Body of pancreas (tissue), 4 donors: ENCODE data around the gene FAM184B.

ENCODE experiments used
- POLR2A ChIP-seq, 3 donors: fragments of 450-650 bp; IDR thresholded peaks; one replicate each; pipeline ENCODE4 v1.6.1; 2016; ENCODE audit warnings: antibody characterized with exemption in 3 of 3, mild to moderate bottlenecking in 2 of 3
- TF ChIP-seq, protein P1 (sequence below), 7 experiments: fragments of 450-650 bp in 4 of 7; fragments of 200-600 bp in 3 of 7; sonication (generic) in 3 of 7; IDR thresholded peaks; one replicate each; pipeline ENCODE4 v1.5.1; 2016 to 2019; ENCODE audit warnings: antibody characterized with exemption in 7 of 7

DNA sequence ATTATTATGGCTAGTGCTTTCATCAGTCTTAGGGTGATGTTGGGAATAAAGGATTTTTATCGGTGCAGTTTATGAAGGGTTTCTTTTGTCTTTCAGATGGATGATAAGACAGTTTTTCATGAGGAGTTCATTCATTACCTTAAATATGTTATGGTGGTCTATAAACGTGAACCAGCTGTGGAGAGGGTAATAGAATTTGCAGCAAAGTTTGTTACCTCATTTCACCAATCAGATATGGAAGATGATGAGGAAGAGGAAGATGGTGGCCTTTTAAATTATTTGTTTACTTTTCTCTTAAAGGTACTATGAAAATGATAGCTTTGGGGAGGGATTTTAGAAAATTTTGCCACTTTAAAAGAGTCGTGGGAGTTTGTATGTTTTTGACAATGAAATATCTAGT lies 30.7 kb upstream of the FAM184B start:
- TF ChIP-seq POLR2A (IDR thresholded peaks at IDR 0.05), result no peak
- TF ChIP-seq, protein P1, sequence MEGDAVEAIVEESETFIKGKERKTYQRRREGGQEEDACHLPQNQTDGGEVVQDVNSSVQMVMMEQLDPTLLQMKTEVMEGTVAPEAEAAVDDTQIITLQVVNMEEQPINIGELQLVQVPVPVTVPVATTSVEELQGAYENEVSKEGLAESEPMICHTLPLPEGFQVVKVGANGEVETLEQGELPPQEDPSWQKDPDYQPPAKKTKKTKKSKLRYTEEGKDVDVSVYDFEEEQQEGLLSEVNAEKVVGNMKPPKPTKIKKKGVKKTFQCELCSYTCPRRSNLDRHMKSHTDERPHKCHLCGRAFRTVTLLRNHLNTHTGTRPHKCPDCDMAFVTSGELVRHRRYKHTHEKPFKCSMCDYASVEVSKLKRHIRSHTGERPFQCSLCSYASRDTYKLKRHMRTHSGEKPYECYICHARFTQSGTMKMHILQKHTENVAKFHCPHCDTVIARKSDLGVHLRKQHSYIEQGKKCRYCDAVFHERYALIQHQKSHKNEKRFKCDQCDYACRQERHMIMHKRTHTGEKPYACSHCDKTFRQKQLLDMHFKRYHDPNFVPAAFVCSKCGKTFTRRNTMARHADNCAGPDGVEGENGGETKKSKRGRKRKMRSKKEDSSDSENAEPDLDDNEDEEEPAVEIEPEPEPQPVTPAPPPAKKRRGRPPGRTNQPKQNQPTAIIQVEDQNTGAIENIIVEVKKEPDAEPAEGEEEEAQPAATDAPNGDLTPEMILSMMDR (IDR thresholded peaks at IDR 0.05), result no peak
